Upper lobe of right lung (tissue), 1 donor: Measurements from ENCODE around the gene KCTD20. TPM values are rescaled to one million over a fixed set of nuclear protein-coding genes. Genes with fewer than 3 reads are reported as not detected.

ENCODE experiments used
- ATAC-seq: fragments of 200-7000 bp; cut with Tn5 transposase; one replicate; pipeline ENCODE4 v1.9.1; 2020; ENCODE audit warnings: mild to moderate bottlenecking, moderate library complexity
- DNase-seq: peaks from one replicate; pipeline ENCODE4 v3.0.0-alpha.2; 2020
- H3K27ac ChIP-seq: fragments of 200-600 bp; one replicate; pipeline ENCODE4 v1.8.0; 2022
- H3K27me3 ChIP-seq: fragments of 200-600 bp; one replicate; pipeline ENCODE4 v1.8.0; 2022; ENCODE audit warnings: mild to moderate bottlenecking
- H3K36me3 ChIP-seq: fragments of 200-600 bp; one replicate; pipeline ENCODE4 v1.8.0; 2022
- H3K4me1 ChIP-seq: fragments of 200-600 bp; one replicate; pipeline ENCODE4 v1.8.0; 2022
- H3K4me3 ChIP-seq: fragments of 200-600 bp; one replicate; pipeline ENCODE4 v1.8.0; 2022; ENCODE audit warnings: mild to moderate bottlenecking
- H3K9me3 ChIP-seq: fragments of 200-600 bp; one replicate; pipeline ENCODE4 v1.8.0; 2022
- intact Hi-C: fragments of 100-400 bp; cut with DNase I; formaldehyde crosslinking; loops from one replicate; pipeline ENCODE4 v1.11.0; 2022
- total RNA-seq: library from RNA; stranded (reverse); fragmentation: NEBNext Ultra II Directional; extraction: Animal tissue kit (Norgen Biotek cat#: 25700); gene quantifications from one replicate; pipeline ENCODE4 v1.2.1, GENCODE V29; 2021
- TF ChIP-seq, protein P1 (sequence below): fragments of 200-600 bp; IDR thresholded peaks from one replicate; pipeline ENCODE4 v1.8.0; 2022; ENCODE audit warnings: antibody characterized with exemption
- donor health status: DM: no; HTN: yes; CAD: no; lungs with severe emphysema.

The KCTD20 gene
- total RNA-seq, 1 donor from 2014 or later = 37.6 TPM

DNA sequence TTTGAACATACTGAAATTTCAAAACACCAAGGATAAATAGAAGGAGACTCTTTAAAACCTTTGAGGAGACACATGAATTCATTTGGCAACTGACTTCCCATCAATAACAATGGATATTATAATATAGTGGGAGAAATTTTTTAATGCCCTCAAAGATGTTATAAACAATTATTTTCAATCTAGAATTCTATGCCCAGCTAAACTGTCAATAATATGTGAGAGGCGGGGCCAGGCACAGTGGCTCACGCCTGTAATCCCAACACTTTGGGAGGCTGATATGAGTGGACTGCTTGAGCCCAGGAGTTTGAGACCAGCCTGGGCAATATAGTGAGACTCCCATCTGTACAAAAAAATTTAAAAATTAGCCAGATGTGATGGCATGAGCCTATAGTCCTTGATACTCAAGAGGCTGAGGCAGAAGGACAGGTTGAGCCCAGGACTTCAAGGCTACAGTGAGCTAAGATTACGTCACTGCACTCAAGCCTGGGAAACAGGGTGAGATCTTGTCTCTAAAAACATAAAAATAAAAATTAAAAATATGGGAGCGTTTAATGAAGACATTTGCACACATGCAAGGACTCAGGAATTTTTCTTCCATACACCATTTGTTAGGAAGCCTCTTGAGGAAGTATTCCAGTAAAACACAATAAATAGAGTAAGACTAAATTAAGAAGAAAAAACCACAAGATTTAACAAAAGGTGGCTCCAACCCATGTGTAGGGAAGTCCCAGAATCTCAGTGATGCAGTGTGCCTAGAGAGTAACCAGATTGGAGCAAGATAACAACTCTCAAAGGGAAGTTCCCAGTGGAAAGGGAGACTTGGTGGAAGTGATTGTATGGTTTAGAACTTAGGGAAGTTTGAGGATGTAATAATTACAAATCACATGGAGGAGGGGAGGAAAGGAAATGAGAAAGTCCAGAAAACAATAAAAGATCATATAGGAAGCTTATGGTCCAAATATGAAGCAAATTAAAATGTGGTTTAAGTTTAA is 29.0 kb upstream of the KCTD20 start:
- H3K36me3 ChIP-seq = no peaks in the 10 kb centered on the region
- ATAC-seq (no peak), DNase-seq (no peak)
- H3K27ac ChIP-seq = no peak overlapping the region
- TF ChIP-seq, protein P1, sequence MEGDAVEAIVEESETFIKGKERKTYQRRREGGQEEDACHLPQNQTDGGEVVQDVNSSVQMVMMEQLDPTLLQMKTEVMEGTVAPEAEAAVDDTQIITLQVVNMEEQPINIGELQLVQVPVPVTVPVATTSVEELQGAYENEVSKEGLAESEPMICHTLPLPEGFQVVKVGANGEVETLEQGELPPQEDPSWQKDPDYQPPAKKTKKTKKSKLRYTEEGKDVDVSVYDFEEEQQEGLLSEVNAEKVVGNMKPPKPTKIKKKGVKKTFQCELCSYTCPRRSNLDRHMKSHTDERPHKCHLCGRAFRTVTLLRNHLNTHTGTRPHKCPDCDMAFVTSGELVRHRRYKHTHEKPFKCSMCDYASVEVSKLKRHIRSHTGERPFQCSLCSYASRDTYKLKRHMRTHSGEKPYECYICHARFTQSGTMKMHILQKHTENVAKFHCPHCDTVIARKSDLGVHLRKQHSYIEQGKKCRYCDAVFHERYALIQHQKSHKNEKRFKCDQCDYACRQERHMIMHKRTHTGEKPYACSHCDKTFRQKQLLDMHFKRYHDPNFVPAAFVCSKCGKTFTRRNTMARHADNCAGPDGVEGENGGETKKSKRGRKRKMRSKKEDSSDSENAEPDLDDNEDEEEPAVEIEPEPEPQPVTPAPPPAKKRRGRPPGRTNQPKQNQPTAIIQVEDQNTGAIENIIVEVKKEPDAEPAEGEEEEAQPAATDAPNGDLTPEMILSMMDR = no peak
- H3K9me3 ChIP-seq = no peaks in the 10 kb centered on the region
- no peaks in the 10 kb centered on the region for H3K4me1 ChIP-seq
- no peaks in the 10 kb centered on the region for H3K27me3 ChIP-seq
- intact Hi-C loops = no loop called here
- H3K4me3 ChIP-seq = no peak overlapping the region

DNA sequence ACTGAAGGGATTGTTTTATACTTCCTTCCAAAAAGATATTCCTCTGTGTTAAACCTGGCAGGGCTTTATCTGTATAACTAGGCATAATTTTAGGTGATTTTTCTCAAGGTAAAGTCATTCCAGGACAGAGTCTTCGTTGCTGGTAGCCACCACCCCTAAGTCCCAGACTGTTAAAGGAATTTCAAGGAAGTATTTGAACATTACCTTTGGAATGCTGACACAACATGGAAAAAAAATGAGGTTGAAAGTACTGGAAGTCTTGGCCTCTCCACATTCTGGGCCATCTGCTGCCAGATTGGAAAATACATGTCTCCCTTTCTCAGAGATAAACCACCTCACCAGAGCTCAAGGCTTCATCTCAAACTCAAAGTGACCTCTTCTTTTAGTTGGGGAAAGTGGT is 28.3 kb upstream of the KCTD20 start:
- H3K27me3 ChIP-seq = no peaks in the 10 kb centered on the region
- no peaks in the 10 kb centered on the region for H3K36me3 ChIP-seq
- no peak overlapping the region for H3K4me3 ChIP-seq
- no peaks in the 10 kb centered on the region for H3K4me1 ChIP-seq
- TF ChIP-seq, protein P1 = no peak
- DNase-seq (no peak), ATAC-seq (no peak)
- intact Hi-C loops = no loop called here
- no peaks in the 10 kb centered on the region for H3K9me3 ChIP-seq
- no peak overlapping the region for H3K27ac ChIP-seq

DNA sequence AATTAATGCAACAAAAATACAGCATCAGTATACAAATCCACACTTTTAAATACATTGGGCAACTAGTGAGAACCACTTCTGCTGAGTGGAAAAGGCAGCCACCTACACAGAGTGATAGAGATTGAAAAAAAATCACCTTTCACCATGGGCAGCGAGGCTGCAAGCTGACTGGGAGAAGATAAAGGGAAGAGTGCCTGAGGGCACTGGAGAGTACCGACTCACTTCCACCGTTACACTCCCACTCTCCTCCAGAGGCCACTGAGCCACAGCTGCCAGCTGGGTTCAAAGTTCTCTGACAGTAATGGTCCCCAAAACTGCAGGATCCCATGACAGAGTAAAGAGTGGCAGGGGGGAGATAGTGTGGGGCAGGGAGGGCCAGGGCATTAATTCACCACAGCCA is 24.2 kb upstream of the KCTD20 start:
- Histone ChIP-seq H3K36me3 (no peaks in the 10 kb centered on the region), H3K27ac (no peak overlapping the region), H3K4me3 (no peak overlapping the region), H3K27me3 (no peaks in the 10 kb centered on the region), H3K9me3 (no peaks in the 10 kb centered on the region), H3K4me1 (peaks cover 8% of the 10 kb centered on the region)
- TF ChIP-seq, protein P1 = no peak
- intact Hi-C loops = no loop called here
- DNase-seq (no peak), ATAC-seq (no peak)

DNA sequence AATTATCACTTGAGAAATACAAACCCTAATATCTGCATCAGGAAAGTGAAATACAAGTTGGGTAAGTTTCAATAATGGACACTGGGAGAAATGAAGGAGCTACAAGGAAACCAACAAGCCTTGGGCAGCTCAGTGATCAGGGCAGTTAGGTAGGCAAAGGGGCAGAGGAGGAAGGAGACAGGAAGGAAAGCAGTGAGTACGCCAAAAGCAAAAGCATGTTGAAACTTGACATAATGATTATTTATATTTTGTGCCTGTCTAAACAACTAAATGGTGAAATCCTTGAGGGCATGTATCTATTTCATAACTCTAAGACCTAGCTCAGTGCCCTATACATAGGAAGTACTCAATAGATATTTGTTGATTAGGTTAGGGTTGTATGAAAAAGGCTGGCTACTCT is 23.5 kb upstream of the KCTD20 start:
- intact Hi-C loops = no loop called here
- Histone ChIP-seq H3K4me1 (peaks cover 8% of the 10 kb centered on the region), H3K36me3 (no peaks in the 10 kb centered on the region), H3K27ac (no peak overlapping the region), H3K27me3 (no peaks in the 10 kb centered on the region), H3K4me3 (no peak overlapping the region), H3K9me3 (no peaks in the 10 kb centered on the region)
- ATAC-seq (no peak), DNase-seq (no peak)
- TF ChIP-seq, protein P1 = no peak

DNA sequence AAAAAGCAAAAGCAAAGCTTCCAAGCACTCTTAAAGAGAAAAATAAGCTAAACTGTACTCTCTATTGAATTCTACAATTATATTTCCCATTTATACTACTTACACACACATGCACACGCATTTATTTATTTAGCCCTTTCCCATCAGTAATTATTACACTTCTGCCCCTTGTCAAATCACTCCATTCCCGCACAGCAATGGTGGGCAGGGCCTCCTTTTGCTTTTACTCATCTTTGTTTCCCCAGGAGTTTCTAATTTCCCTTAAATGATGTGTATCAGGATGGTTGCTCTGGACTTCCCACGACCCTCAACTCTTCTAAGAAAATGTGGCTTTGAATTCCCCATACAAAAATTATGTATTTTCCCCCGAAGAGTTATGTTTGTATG is 20.1 kb upstream of the KCTD20 start:
- peaks cover 8% of the 10 kb centered on the region for H3K4me1 ChIP-seq
- no peaks in the 10 kb centered on the region for H3K27me3 ChIP-seq
- no peaks in the 10 kb centered on the region for H3K36me3 ChIP-seq
- ATAC-seq (no peak), DNase-seq (no peak)
- H3K4me3 ChIP-seq = peak overlapping the region; percentile 65
- TF ChIP-seq, protein P1 = no peak
- intact Hi-C loops = no loop called here
- no peaks in the 10 kb centered on the region for H3K9me3 ChIP-seq
- peak overlapping the region; percentile 78 for H3K27ac ChIP-seq
